AG10803 (cell line): Measurements from ENCODE around the gene ZNF142.
A peak's percentile ranks its signal among the peaks of the same experiment; 100 is the strongest.

Experiments used
- DNase-seq: peaks from one replicate; pipeline ENCODE4 v3.0.0; 2010; ENCODE audit warnings: low read depth
- H3K4me3 ChIP-seq: 2 replicates; pipeline ENCODE4 v1.5.1; 2011; ENCODE audit warnings: mild to moderate bottlenecking, low read length, control low read depth
- CTCF ChIP-seq: conservative IDR thresholded peaks from 2 replicates; pipeline ENCODE4 v1.5.1; 2011; ENCODE audit warnings: mild to moderate bottlenecking, low read length, control low read depth, inconsistent platforms

Gene ZNF142

GRCh38 chr2:218664653-218665052 lies 5.2 kb upstream of the ZNF142 start:
- no peak for DNase-seq
- TF ChIP-seq CTCF, result no peak
- H3K4me3 ChIP-seq, result no peak overlapping the region

- DNase-seq, result no peak
- H3K4me3 ChIP-seq, result no peak overlapping the region
- no peak for TF ChIP-seq CTCF
Measured at GRCh38 chr2:218663901-218664300, 4.5 kb upstream of the ZNF142 start.

GRCh38 chr2:218662827-218663226 lies 3.4 kb upstream of the ZNF142 start:
- no peak for DNase-seq
- H3K4me3 ChIP-seq, result no peak overlapping the region
- no peak for TF ChIP-seq CTCF

- no peak for DNase-seq
- no peak overlapping the region for H3K4me3 ChIP-seq
- no peak for TF ChIP-seq CTCF
Measured at GRCh38 chr2:218662377-218662776, 3.0 kb upstream of the ZNF142 start.

GRCh38 chr2:218659988-218660358 lies 550 bp upstream of the ZNF142 start:
- no peak for TF ChIP-seq CTCF
- H3K4me3 ChIP-seq, result peak overlapping the region; percentile 89
- DNase-seq, result no peak

GRCh38 chr2:218658671-218659257 lies 659 bp downstream of the ZNF142 start:
- peak; percentile 35 for DNase-seq
- peak overlapping the region; percentile 89 for H3K4me3 ChIP-seq
- peak; percentile 59 for TF ChIP-seq CTCF

- TF ChIP-seq CTCF, result no peak
- no peak overlapping the region for H3K4me3 ChIP-seq
- no peak for DNase-seq
Measured at GRCh38 chr2:218655751-218656150, 3.7 kb downstream of the ZNF142 start.
